ENCODE results near the gene ATOH8.

The ATOH8 gene

DNA sequence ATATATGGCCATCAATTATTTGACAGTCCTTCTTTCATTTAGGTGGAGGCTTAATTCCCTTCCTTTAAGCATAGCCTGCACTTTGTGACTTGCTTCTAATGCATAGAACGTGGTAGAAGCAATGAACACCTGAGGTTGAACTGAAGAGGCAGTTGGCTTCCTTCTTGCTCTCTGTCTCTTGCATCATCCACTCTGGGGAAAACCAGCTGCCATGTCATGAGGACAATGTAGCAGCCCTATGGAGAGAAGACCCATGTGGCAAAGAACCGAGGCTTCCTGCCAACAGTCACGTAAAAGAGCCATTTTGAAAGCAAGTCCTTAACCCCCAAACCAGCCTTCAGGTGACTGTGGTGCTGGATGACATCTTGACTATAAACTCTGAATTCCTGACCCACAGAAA, 46.8 kb downstream of the ATOH8 start:
- no peak for DNase-seq (ENCODE audit: low read depth, low spot score)

DNA sequence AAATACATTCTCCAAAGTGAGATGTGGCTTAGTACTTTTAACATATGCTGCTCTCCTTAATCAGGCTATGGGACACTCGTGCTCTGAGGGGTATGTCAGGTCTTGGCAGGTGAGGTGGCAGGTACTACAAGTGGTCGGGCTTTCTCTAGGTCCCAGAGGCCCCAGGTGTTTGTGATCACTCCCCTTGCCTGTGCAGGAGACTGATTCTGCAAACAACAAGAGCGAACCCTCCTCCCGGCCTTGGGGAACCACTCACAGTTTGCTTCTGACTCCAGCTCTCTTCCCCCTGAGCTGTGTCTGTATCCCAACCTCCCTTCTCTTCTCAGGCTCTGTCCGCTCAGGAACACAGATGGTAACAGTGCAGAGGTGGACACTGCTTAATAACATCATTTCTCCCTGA, 48.1 kb downstream of the ATOH8 start:
- no peak for DNase-seq (ENCODE audit: low read depth, low spot score)

DNA sequence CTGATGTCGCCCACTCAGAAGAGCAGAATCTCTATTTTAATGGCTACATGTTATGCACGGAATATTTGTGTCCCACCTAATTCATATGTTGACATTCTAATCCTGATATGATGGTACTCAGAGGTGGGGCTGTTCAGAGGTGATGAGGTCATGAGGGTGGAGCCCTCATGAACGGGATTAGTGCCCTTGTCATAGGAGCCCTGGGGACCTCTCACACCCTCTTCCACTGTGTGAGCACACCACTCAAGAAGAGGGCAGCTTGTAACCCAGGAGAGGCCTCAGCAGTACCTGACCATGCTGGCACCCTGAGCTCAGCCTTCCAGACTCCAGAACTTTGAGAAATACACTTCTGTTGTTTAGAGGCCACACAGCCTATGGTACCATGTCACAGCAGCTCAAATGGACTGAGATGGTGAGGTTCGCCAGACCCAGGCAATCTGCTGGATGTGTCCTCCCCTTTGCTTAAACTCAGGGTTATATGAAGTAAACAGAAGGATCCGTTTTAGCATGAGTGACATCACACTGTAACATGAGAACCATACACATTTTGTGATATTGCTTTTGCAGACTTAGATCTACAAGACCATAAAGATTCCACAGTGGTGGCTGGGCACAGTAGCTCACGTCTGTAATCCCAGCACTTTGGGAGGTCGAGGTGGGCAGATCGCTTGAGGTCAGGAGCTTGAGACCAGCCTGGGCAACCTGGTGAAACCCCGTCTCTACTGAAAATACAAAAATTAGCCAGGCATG, 48.7 kb downstream of the ATOH8 start:
- DNase-seq (ENCODE audit: low read depth, low spot score) = no peak

DNA sequence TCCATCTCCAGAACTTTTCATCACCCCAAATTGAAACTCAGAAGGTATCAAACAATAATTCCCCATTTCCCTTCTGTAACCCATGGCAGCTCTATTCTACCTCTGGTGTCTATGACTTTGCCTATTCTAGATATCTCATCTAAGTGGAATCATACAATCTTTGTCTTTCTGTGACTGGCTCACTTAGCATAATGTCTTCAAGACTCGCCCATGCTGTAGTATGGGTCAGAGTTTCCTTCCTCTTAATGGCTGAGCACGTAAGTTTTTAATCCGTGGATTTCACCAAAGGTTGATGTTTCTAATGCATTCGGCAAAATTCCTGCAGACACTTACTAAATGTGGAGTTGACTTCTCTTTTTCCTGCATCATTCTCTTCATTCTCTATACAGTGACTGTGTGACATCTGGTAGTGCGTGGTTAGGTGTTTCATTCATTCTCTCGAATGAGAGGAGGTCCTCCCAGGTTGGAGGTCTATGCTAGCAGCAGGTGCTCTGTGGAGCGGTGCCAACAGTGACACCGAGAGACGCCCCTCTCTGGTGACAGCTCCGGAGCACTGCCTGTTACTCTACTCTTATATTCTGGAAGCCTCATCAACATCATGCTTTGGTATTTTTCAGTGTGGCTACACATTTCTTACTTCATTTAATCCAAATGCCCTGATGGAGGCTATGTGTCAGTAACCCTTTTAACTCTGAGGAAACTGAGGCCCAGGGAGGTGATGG, 50.1 kb downstream of the ATOH8 start:
- no peak for DNase-seq (ENCODE audit: low read depth, low spot score)

DNA sequence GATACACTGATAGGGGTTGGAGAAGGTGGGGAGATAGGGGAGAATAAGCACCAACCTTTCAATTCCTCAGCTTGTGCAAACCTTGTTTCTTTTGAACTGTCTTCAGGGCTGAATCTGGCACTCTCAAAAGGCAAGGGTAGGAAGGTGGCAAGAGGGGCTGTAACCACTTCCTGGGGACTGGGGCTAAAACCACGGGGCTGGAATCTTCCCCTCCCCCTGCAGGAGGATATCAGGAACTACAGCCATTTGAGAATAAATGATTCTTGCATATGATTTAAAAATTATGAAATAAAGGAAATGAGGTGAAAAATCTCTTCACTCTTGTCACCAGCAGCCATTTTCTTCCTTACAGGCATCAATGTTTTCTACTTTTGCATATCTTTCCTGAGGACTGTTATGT, 50.8 kb downstream of the ATOH8 start:
- no peak for DNase-seq (ENCODE audit: low read depth, low spot score)

DNA sequence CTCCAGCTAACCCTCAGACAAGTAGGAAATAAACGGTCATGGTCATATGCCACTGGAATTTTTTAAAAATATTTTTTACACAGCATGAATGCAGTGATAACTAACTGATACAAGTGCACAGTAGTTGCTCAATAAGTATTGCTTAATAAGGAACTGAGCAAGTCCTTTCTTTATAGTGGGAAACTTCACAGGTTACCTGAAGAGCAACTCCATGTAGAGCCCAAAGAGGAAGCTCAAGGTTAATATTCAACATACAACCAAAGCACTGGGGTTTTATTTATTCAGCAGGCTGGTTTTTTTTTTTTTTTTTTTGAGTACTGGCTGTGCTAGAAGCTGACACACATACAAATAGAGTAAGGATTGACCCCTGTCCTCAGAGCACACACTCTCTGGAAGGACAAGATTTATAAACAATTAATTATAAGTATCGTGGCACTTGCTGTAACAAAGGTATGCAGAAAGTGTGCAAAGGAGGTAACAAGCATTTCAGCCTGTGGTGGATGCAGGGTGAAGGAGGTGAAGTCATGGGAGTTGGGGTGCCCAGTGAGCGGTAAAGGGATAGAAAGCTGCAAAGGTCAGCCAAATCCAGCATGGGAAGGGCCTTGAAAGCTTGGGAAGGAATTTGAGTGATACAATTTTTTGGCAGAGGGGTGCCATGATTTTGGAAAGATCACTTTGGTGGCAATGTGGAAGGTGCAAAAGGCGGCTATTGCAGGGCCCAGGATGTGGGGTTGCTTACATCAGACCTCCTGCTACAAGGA, 52.7 kb downstream of the ATOH8 start:
- no peak for DNase-seq (ENCODE audit: low read depth, low spot score)

DNA sequence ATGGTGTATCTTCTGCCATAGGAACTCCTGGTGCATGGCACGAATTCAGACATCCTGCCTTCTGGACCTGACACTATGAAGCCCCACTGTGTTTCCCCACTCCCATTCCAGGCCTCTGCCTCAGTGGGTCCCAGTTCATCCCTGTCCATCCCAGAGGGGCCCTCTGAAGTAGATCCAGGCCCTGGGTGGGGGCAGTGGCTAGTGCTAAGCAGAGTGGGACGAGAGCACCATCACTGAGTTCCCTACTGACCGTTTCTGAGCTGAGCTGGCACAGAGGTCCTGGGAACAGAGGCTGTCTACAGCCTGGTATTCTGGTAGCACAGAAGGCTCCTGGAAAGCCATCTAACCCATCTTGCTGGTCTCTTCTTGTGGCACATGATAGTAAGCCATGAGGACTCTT, 54.0 kb downstream of the ATOH8 start:
- no peak for DNase-seq (ENCODE audit: low read depth, low spot score)

DNA sequence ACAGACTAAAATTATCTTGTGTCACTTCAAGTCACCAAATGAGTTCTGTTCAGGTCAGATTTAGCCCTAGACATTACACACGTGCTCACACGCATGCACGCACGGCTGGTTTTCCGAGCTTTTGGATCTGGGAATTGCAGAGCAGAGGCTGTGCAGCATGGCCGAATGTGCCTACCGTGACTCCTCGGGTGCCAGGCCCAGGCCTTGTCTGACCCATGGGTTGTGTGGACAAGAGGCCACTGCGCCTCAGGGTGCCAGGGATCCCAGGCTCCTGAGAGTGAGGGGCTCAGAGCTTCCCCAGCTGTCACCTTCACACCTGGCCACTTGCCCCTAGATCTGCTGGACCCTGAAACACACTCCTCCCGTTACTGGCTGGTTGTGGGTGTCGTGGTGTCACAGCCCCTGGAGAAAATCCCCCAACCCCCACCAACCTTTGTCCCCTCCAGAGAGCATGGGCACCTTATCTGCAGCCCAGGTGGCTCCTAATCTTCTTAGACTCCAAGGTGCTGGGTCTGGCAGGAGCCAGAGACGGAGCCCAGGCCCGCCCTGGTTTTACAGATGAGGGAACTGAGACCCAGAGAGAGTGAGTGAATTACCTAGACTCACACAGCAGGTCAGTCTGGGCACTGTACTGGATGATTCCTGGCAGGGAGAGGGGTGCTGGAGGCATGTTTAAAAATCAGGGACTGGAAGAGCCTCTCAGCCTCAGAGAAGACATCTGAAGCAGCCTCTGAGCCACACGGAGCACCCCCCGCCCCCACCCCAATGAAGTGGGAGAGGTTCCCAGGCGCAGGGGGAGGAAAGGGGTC, 56.8 kb downstream of the ATOH8 start:
- no peak for DNase-seq (ENCODE audit: low read depth, low spot score)

DNA sequence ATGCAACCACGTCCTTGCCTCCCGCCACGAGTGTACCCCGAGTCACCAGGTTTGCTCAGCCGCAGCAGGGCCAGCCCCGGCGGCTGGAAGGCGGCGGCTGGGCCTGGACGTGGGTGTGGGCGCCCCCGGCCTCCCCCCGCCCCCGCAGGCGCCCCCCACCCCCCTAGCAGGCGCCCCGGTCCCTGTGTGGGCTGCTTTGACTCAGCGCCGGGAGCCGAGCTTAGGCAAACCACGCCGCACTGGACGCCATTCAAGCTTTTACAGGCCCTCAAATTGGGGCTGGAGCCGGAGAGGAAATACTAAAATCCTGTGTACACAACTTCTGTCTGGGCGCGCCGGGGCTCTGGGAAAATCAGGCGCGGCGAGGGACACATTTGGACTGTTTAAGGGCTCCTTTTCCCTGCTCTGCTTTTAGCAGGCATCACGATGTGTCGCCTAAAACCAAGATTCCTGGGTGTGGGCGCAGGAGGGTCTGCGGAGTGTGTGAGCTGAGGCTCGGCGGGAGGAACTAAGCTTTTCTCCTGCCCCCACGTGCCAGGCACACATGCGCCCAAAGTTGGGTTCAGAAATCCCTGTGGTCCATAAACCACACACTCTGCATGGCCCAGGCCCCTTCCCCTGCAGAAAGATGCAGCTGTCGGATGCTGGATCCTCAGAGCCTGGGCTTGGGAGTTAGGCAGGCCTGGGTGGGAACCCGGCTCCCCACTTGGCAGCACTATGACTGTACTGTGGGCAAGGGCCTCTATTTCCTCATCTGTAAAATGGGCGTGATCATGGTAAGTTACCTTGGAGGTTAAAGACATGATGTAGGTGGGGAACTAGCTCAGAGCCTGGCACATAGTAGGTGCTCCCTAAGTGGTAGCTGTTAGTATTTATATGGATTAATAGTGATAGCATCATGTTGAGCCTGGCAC, 57.6 kb downstream of the ATOH8 start:
- no peak for DNase-seq (ENCODE audit: low read depth, low spot score)

DNA sequence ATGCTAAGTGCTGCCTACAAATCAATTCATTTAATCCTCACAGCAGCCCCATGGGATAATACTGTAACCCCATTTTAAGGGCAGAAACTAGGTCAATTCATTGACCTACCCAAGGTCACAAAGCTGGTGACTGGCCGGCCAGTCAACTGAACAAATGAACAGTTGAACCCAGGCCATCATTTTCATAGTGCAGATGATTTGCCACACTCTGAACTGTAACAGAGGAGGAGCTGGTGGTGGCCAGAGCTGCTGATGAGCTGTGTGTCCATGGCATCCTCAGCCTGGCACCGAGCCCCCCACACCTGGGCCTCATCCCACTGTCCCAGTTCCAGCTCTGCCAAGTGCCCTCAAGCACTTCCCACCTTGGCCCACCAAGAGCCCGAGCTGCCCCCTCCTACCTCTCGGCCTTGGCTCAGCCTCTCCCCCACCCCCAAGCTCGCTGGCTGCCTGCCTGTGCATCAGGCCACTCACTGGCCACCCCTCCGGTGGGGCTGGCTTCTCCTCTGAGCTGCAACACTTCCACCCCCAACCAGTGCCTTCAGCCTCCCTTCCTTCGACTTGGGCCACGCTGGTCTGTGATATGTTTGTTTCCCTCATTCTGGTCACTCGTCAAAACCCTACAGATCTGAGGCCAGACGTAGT, 58.4 kb downstream of the ATOH8 start:
- no peak for DNase-seq (ENCODE audit: low read depth, low spot score)

DNA sequence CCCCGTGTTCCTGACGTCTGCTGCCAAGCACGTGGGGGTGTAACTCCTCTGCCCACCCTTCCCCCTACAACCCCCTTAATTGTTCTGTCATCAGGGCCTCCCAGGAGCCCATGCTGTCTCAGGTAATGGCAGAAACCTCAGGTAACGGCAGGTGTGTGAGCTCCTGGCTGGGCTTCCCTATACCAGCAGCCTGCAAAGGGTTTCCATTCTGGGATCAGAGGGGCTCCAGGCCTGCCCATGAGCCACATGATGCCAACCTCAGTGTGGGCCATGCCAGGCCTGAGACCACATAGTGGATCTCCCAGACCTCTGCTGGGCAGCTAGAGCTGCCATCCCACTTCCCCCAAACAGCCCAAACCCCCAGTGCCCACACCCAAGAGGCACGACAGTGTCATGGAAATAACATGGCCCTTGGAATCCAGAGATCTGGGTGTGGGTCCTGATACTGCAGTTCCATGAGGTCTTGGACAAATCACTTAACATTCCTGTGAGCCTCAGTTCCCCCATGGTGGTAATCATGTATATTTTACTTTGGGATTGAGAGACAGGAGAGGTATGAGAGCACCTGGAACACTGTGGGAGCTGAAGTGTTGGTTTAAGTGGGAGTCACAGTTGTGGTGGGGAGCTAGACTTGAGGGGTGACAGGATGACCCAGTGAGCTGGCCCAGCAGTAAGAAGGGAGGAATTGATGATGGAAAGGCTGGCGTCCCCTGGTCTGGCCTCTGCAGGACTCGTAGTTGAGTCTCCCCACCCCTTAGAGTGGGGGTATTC, 59.6 kb downstream of the ATOH8 start:
- no peak for DNase-seq (ENCODE audit: low read depth, low spot score)

DNA sequence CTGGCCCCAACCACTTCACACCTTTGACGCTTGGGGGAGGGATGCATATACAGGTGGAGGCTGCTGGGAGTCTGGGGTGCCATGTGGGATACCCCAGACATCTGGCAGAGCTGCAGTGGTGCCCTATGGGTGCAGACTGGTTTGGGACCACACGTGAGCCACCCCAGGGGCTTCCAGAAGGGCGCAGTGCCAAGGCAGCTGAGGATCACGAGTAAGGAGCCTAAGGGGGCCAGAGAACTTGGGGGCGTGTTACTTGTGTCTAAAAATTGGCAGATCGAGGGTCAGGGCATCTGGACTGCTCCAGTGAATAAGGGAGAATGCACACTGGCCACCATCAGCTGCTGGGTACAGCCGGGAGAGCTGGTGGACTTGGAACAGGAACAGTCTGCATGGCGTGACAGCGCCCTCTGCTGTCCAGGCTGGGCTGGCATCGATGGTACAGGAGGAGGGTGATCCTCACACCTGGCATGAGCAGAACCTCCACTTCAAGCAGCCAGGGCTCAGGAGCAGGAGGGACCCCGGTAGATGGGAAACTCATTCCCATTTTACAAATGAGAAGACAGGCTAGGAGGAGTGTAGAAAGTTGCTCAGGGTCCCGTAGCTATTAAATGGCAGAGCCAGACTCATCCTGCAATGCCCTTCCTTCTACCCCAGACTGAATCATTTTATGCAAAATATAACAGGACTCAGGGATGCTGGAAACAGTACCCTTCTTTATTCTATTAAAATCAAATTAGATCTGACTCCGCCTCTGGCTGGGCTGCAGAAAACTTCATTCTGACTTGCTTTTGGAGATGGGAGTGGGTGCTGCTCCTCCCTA, 60.4 kb downstream of the ATOH8 start:
- peak; percentile 44 for DNase-seq (ENCODE audit: low read depth, low spot score)

DNA sequence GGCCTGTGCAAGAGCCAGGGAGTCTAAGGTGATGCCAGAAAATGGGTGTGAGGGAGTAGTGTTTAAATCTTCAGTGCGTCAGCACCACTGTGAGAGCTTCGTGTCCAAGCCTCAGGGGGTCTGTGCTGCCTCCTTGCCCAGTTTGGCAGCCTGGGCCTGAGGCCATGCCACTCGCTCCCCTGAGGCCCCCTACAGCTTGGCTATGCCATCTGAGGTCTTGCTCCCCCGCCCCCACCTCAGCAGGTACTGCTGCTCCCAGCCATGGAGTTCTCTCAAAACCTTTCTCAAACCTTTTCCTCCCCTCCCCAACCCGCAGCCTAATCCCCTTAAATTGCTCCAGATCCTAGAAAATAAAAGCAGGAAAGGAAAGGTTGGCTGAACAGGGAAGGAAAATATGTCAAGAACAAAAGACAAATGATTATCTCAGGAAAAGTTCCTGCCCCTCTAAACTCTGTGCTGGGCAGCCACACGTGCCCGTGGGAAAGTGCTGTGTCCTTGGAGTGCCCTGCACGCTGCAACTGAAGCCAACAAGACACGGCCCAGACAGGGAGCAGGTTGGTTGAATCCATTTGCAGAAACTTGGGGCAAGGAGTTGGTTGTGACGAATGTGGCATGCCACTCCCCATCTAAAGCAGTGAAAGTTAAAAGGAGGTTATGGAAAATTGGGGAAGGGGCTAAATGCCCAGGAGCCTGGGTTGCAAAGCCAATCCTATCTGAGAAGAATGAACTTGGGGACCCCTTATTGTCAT, 61.2 kb downstream of the ATOH8 start:
- DNase-seq (ENCODE audit: low read depth, low spot score) = no peak

DNA sequence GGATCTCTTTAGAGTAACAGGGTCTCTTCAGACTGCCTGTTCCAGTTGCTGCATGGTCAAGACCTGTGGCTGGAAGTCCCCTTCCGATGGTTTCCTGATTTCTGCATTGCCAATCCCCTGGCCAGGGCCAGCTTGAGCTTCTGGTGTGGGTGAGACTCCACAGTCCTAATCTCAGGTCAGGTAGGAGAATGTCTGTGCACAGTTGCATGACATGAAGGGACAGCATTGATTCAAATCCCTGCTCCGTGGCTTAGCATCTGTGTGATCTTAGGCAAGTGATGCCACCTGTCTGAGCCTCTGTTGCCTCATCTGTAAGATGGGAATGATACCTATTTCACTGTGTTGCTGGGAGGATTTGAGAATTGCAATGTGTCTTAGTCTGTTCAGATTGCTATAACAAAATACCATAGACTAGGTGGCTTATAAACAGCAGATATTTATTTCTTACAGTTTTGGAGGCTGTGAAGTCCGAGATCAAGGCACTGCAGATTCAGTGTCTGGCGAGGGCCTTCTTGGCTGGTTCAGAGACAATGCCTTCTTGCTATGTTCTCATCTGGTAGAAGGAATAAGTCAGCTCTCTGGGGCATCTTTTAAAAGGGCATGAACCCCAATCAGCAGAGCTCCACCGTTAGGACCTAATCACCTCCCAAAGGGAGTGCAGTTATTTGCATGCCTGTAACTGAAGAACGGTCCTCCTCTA, 66.2 kb downstream of the ATOH8 start:
- DNase-seq (ENCODE audit: low read depth, low spot score) = no peak

DNA sequence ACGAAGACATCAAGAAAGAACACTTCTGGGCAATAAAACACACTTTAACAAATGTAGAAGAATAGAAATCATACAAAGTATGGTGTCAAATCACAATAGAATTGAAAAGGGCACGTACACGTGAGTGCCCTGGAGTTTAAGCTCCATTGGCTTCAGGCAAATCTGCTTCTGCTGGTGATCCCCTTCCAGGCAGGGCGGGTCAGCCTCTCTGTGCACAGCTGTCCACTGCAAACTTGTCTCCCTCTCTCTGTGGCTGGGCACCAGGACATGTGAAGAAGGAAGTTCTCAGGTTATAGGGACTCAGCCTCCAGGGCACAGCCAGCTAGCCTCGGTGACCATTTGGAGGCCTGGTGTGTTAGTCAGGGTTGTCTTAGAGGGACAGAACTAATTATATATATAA, 69.0 kb downstream of the ATOH8 start:
- DNase-seq (ENCODE audit: low read depth, low spot score) = no peak

DNA sequence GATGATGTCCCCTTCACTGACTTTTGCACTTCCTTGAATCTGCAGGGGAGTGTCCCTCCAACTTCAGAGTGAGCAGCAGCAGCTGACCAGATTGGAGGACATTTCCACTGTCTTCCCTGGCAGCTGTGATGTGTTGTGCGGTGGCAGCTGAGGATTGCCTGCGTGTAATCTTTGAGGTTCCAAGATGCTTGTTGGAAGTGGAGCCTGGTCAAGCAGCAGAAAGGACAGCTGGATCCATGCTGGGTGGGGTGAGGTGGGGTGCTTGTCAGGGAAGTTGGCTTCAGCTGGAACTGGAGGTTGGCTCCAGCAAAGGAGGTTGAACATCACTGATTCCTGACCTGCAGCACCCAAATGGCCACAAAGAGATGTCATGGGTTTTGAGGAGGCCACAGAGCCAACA, 70.2 kb downstream of the ATOH8 start:
- no peak for DNase-seq (ENCODE audit: low read depth, low spot score)
